Right atrium auricular region (tissue), 2 donors: ENCODE results near the gene VSTM2L. TPM values are rescaled to one million over a fixed set of nuclear protein-coding genes. Genes with fewer than 3 reads are reported as not detected.

Source experiments
- DNase-seq: peaks from one replicate; pipeline ENCODE4 v3.0.0-alpha.2; 2019; ENCODE audit warnings: low spot score
- H3K27ac ChIP-seq, 2 donors: fragments of 200-600 bp; sonication (generic); 1 replicate in 1 of 2; 2 replicates in 1 of 2; pipeline ENCODE4 v1.5.1; 2016 to 2019
- H3K27me3 ChIP-seq, 2 donors: fragments of 200-600 bp; sonication (generic); one replicate each; pipeline versions ENCODE4 v1.5.1 to v1.6.0; 2017 to 2019
- H3K36me3 ChIP-seq: fragments of 200-600 bp; sonication (generic); one replicate; pipeline ENCODE4 v1.5.1; 2016
- H3K4me1 ChIP-seq, 2 donors: fragments of 200-600 bp; sonication (generic); one replicate each; pipeline versions ENCODE4 v1.5.1 to v1.6.0; 2017 to 2019
- H3K4me3 ChIP-seq, 2 donors: fragments of 200-600 bp; sonication (generic); 1 replicate in 1 of 2; 2 replicates in 1 of 2; pipeline ENCODE4 v1.5.1; 2017 to 2019; ENCODE audit warnings: mild to moderate bottlenecking in 1 of 2, moderate library complexity in 1 of 2
- H3K9me3 ChIP-seq, 2 donors: fragments of 200-600 bp; sonication (generic); one replicate each; pipeline ENCODE4 v1.5.1; 2019
- total RNA-seq, 2 donors: library from RNA; depleted of rRNA; stranded (reverse); fragments of >200 nt; gene quantifications; one replicate each; pipeline ENCODE4 v1.1.0, GENCODE V29; 2016
- TF ChIP-seq, protein P1 (sequence below), 2 donors: fragments of 200-600 bp; sonication (generic); IDR thresholded peaks; one replicate each; pipeline ENCODE4 v1.5.1; 2019; ENCODE audit warnings: antibody characterized with exemption in 2 of 2

Gene VSTM2L
- total RNA-seq, 2 donors from 2014 or later = 97.4 to 303 TPM

DNA sequence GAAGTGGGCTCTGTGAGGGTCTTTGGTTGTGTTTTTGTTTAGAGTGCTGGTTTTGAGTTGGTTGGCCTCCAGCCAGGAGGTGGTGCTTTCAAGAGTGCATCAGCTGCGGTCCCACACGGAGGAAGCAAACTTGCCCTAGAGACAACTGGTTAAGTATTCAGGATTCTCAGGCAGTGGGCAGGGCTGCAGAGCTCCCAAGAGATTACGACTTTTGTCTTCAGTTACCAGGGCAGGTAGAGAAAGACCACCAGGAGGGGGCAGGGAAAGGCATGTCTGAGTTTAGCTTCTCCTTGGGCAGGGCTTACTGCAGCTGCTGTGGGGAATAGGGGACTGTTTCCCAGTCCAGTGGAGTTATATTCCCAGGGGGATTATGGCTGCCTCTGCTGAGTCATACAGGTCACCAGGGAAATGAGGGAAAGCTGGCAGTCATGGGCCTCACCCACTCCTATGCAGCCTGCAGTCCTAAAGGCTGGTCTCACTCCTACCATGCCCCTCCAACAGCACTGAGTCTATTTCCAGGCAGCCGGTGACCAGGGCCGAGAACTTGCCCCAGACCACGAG is 66.0 kb downstream of the VSTM2L start:
- peaks cover 0 to 6% of the 10 kb centered on the region in 2 donors for H3K9me3 ChIP-seq
- no peaks in the 10 kb centered on the region for H3K4me1 ChIP-seq
- TF ChIP-seq, protein P1, sequence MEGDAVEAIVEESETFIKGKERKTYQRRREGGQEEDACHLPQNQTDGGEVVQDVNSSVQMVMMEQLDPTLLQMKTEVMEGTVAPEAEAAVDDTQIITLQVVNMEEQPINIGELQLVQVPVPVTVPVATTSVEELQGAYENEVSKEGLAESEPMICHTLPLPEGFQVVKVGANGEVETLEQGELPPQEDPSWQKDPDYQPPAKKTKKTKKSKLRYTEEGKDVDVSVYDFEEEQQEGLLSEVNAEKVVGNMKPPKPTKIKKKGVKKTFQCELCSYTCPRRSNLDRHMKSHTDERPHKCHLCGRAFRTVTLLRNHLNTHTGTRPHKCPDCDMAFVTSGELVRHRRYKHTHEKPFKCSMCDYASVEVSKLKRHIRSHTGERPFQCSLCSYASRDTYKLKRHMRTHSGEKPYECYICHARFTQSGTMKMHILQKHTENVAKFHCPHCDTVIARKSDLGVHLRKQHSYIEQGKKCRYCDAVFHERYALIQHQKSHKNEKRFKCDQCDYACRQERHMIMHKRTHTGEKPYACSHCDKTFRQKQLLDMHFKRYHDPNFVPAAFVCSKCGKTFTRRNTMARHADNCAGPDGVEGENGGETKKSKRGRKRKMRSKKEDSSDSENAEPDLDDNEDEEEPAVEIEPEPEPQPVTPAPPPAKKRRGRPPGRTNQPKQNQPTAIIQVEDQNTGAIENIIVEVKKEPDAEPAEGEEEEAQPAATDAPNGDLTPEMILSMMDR (IDR thresholded peaks at IDR 0.05) = no peak
- peak; percentile 13 for DNase-seq
- H3K4me3 ChIP-seq = no peak overlapping the region
- H3K27ac ChIP-seq = no peak overlapping the region
- H3K36me3 ChIP-seq = no peaks in the 10 kb centered on the region
- H3K27me3 ChIP-seq = no peaks in the 10 kb centered on the region

DNA sequence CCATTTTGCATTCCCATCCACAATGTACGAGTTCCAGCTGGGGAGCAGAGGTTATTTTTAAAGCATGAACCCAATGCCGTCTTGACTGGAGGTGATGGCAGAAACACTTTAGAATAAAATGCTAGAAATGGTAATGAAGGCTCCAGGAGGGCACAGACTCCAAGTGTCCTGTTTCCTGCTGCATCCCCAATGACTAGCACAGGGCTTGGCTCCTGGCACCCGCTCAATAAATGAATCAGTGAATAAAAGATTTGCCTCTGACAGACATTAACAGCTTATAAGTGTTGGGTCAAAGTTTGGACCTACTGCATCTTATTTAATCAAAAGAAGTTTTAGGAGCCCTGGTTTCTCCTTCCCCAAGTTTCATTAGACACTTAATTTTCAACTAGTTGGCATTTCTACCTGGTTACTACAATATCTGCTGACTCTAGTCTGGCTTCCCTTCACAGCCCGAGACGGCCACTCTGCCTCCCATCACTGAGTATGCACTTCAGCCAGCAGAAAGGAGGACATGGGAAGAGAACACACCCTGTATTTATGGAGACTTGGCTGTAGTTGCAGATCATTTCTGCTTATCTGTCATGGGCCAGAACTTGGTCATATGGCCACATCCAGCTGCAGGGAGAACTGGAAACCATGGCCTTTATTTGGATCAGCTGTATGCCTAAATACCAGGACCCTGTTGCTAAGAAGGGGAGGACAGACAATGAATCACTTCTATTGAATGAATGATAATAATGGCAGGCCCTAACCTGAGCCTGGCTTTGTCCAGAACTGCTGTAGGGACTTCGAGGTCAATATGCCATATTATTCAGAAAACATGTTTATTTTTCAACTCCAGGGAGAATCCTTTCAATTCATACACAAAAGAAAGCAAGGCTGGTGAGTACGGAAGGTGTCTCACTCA is 67.3 kb downstream of the VSTM2L start:
- peak; percentile 13 for DNase-seq
- H3K36me3 ChIP-seq = no peaks in the 10 kb centered on the region
- H3K27ac ChIP-seq = no peak overlapping the region
- no peaks in the 10 kb centered on the region for H3K27me3 ChIP-seq
- H3K9me3 ChIP-seq = peaks cover 0 to 6% of the 10 kb centered on the region in 2 donors
- no peak overlapping the region for H3K4me3 ChIP-seq
- H3K4me1 ChIP-seq = no peaks in the 10 kb centered on the region
- TF ChIP-seq, protein P1 (IDR thresholded peaks at IDR 0.05) = no peak

DNA sequence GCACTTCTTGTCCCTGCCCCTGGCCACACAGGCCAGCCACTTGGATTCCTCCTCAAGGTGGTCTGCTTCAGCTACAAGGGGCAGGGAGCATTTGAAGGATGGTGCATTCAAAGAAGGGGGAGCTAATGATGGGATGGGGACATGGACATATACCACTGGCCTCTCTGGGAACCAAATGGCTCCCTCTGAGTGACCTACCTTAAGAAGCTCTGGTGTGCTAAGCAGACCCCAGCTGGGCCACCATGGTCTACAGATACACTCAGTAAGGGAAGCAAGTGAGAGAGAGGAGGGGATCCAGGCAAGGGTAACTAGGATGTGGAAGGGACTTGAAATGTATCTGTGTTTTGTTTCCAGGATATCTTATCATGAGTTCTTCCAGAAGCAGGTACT is 67.9 kb downstream of the VSTM2L start:
- DNase-seq = no peak
- Histone ChIP-seq H3K27ac (no peak overlapping the region), H3K4me3 (no peak overlapping the region), H3K9me3 (peaks cover 0 to 6% of the 10 kb centered on the region in 2 donors), H3K4me1 (no peaks in the 10 kb centered on the region), H3K27me3 (no peaks in the 10 kb centered on the region), H3K36me3 (no peaks in the 10 kb centered on the region)
- TF ChIP-seq, protein P1 (IDR thresholded peaks at IDR 0.05) = no peak

- no peaks in the 10 kb centered on the region for H3K27me3 ChIP-seq
- no peak overlapping the region for H3K27ac ChIP-seq
- no peak overlapping the region for H3K4me3 ChIP-seq
- TF ChIP-seq, protein P1 (IDR thresholded peaks at IDR 0.05) = no peak
- no peaks in the 10 kb centered on the region for H3K4me1 ChIP-seq
- H3K36me3 ChIP-seq = no peaks in the 10 kb centered on the region
- peak; percentile 48 for DNase-seq
- peaks cover 0 to 6% of the 10 kb centered on the region in 2 donors for H3K9me3 ChIP-seq
Measured at GRCh38 chr20:37971561-37972127, 68.7 kb downstream of the VSTM2L start.

- Histone ChIP-seq H3K27me3 (no peaks in the 10 kb centered on the region), H3K27ac (no peak overlapping the region), H3K9me3 (peaks cover 0 to 6% of the 10 kb centered on the region in 2 donors), H3K36me3 (no peaks in the 10 kb centered on the region), H3K4me3 (no peak overlapping the region), H3K4me1 (no peaks in the 10 kb centered on the region)
- TF ChIP-seq, protein P1 (IDR thresholded peaks at IDR 0.05) = no peak
- DNase-seq = no peak
Measured at GRCh38 chr20:37972256-37973058, 69.5 kb downstream of the VSTM2L start.
